Measurements from ENCODE around the gene JPH3.
"Not testable (repeated sequence)": the region's sequence is repeated elsewhere in the genome, so short reads cannot be mapped to it uniquely, and the experiment has no call there.

DNA sequence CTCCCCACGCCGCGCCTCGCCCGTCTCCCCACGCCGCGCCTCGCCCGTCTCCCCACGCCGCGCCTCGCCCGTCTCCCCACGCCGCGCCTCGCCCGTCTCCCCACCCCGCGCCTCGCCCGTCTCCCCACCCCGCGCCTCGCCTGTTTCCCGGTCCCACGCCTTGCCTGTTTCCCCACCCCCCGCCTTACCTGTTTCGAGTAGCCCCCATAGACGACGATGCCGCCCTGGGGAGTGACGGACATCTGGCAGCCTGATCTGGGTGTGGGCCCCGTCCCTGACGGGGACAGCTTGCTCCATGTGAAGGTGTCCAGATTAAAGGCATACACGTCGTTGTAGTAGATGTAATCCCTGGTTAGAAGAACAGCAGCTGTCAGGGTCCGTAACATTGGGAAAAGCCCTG, 124.3 kb downstream of the JPH3 start:
- not testable (repeated sequence) for TF ChIP-seq ZNF384 (IDR thresholded peaks at IDR 0.05); FOXM1 (IDR thresholded peaks at IDR 0.05; ENCODE audit: borderline replicate concordance); BHLHE40 (IDR thresholded peaks at IDR 0.05; ENCODE audit: borderline replicate concordance); TARDBP (IDR thresholded peaks at IDR 0.05); ELF4 (IDR thresholded peaks at IDR 0.05); NFRKB (IDR thresholded peaks at IDR 0.05)

All from HEK293T (cell line).